Muscle of back (tissue), 11 donors: Measurements from ENCODE around the gene TMTC1. TPM values are rescaled to one million over a fixed set of nuclear protein-coding genes. Genes with fewer than 3 reads are reported as not detected.

Source experiments
- DNase-seq, 3 donors: peaks; one replicate each; pipeline versions ENCODE4 v3.0.0 to v3.0.0-alpha.2; 2013
- polyA plus RNA-seq, 10 donors: library from polyadenylated mRNA; unstranded; fragments of 120-200 nt; gene quantifications; one replicate each; pipeline ENCODE4 v1.2.1, GENCODE V29; 2013; ENCODE audit not compliant: insufficient read length in 10 of 10

TMTC1 gene
- polyA plus RNA-seq, 10 donors, result 18.8 to 64.4 (median 36.6) TPM

DNA sequence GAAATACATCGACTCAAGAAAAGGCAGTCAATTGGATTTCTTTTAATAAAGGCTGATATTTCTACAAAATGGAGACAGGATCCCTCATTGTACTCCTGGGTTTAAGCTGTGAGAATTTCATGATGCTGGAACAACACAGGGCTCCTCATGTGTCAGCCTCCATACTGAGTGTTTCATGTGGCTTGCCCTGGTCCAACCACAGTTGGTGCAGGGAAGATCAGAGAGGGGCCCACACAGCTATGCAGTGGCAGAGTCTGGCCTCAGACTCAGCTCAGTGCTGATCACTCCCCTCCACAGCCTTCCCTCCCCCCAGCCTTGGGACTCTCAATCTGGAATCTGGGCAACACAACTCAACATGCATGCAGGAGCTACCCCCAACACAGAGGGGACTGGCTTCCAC is 163.7 kb downstream of the TMTC1 start:
- no peak for DNase-seq

DNA sequence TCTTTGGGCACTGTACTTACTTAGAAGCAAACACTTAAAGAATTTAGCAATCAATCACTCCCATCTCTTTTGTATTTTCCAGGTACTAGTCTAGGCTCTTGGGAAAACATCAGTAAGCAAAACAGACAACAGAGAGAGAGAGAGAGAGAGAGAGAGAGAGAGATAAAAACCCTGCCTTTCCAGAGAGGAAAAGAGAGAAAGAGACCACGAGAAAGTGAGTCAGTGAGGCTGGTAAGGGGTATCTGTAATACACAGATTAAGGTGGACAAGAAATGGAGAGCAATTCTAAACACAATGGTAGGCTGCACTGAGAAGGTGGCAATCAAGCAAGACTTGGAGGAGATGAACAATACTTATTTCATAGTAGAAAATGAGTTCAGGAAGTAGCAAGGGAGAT is 166.3 kb downstream of the TMTC1 start:
- DNase-seq, result no peak

DNA sequence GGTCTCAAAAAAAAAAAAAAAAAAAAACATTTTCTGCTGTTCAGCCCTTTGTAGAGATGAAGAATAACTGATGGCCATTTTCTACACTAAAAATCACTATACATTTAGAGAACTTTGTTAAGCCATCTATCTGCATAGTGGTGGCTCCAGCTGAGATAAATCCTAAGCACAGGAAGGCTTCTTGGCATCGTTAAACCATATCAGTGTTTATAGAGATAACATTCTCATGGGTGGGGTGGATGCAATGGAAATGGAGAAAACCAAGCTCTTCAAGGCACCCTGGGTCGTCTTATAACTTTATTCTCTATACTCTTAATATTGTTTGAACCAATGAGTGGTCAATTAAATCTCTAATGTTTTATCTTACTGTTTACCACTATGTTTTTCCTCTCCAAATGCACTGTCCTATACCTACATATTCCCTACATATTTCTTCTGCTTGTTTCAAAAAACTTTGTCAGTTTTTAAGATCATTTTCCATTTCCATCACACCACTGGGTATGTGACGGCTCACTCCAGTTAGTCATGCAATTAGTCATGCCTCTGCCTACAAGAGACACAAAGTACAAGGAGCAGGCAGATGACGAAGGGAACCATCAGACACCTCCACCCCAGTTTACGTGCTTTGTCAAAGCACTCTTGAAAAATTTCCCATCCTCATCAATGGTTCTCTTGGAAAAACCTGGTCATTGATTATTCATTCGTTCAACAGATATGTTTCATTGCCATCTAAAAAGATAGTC is 166.9 kb downstream of the TMTC1 start:
- no peak for DNase-seq

DNA sequence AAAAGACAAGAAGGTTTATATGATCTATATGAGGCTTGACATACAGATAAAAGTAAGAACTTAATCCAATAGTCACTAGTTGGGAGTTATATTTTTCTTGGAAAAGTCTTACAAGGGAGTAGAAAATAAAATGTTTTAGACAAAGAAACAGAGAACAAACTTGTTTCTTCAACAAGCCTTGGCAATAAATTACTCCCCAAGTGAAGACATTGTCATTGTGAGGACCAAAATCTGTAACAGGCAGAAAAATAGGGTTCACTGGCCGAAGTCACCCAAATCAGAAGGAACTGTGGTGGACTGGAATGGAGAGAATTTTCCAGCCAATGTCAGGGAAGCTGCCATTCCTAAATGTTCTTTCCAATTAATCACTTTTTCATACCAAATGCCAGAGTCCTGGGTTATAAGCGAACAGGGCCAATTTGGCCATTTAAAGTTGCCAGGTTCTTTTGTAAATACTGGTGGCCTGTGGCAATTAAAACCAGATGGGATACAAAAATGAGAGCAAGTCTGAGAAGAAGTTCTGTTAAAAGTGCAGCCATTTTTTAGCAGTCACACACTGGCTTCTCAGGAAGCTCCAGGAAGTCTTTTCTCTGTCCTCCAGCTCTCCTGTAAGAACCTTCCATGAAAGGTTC is 168.9 kb downstream of the TMTC1 start:
- DNase-seq, result no peak

DNA sequence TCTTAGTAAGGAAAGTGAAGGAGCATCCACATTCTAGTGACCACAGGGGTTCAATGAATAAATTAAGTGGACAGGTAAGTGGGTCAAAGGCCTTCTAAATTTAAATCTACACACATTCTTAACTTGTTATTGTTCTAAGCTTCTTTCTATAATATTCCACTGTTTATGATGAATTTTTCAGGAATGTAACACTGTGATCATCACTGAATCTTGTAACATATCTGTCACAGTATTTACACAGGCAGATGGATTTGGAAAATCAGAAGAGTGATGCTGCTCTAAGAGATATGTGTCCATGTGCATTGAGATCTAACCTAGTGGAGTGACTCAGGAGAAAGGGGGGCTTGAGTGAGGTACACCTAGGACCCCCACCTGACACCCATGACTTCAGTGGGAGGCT is 170.8 kb downstream of the TMTC1 start:
- DNase-seq, result no peak

DNA sequence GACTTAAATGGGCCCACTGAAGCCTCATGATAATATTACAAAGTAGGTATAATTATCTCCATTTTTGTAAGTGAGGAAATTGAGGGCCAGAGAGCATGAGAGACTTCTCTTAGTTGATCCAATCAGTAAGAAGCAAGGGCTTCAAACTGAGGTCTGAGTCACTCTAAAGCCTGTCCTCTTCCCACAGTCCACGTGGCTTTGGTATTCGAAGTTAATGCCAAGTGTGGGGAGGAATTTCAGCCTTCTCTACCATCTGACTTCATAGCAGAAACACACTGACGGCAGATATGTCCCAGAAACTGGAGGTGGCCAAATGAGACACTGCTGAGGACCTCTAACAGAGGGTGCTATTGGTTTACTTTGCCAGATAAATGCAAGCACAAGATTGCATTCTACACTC is 171.8 kb downstream of the TMTC1 start:
- peak in 1 of 3 donors; percentile 31 for DNase-seq

DNA sequence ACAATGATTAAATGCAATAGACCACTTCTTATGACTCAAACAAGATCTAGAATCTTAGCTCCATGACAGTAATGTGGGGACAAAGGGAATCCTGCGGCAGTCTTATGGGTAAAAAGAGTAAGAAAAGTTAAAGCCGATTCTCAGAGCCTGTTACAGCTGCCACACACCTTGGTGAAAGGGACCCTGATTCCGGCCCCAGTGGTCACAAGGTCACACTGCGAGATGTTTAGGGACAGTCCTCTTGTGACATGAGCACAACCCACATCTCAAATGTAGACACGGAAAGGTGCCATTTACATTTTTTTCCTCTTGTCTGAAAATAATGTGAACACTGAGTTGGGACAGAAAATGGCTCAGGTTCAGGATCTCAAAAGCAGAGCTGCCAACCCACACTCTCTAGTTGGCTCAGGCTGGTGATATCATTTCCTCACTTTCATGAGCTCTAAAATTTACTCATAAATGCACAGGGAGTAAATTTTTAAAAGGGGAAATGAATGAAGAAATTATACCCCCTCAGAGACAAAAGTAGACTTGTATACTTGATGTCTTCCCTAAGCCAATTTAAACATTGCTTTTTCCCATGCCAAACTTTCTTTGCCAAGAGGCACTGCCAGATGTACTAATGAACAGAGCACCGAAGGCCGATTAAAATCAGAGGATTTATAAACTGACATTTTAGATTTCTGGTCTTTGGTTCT is 173.1 kb downstream of the TMTC1 start:
- DNase-seq, result no peak

DNA sequence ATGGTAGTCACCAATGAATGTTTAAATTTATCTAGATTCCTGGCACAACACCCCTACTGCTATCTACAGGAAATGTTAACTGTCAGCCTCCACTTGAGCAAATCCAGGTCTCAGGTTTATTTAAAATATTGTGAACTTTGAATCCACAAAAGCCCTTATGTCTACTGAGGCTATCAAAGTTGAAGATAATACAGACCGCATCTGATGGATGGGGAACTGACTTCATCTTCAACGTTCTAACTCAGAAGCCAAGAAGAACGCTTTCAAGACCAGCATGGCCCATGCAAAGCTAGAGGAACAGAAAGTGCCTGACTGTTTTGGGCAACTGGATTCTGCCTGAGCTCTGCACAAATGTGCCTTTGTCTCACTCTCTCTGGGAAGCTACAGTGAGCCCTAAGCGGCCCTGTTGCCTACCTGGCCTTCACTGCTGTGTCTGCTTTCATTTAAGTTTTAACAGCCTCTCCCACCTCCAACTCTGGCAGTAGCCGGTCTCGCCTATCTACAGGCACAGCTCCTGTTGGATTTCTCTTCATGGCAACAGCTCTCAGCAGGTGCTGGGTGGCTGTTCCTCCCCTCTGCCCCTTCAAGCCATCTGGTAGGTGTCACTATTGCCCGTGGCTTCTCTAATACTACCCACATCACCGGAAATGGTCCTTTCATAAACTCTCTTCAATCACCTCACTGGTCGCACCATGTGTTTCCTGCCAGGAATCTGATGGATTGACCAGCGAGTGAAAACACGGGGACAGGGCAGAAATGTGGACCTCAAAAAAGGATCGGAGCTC is 174.1 kb downstream of the TMTC1 start:
- DNase-seq, result no peak

DNA sequence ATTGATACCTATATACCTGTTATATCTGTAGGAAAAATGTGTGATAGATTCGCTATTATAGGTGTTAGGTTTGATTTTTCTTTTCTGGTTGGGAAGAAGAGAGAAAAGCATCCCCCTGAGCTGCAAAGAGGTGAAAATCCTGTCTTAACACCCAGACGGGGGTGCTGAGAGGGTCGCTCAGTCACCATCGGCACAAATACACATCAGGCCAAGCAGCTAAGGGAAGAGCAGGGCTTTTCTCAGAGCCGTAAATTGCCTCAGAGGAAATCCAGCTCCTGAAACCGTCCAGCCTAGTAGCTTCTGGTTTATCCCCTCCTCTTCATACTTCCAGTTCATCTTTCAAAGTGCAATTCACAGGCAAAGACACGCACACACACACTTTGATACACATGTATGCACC is 175.2 kb downstream of the TMTC1 start:
- no peak for DNase-seq

DNA sequence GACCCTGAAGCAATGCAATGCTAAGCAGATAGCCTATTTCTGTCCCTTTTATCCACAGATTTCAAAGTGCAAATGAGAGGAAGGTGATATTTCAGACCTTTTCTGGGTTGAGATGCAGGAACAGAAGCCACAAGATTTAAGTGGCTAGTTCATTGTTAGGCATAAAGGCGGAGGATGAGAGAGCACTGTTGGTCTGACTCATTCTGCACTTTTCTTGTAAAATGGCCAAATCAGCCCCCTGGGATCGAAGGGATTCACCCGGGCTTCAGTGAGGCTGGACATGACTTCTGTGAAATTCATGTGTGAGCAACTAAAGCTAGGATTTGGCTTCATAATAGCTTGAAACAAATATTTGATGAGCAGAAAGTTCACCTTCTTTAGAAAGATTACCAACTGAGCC is 184.4 kb downstream of the TMTC1 start:
- no peak for DNase-seq

DNA sequence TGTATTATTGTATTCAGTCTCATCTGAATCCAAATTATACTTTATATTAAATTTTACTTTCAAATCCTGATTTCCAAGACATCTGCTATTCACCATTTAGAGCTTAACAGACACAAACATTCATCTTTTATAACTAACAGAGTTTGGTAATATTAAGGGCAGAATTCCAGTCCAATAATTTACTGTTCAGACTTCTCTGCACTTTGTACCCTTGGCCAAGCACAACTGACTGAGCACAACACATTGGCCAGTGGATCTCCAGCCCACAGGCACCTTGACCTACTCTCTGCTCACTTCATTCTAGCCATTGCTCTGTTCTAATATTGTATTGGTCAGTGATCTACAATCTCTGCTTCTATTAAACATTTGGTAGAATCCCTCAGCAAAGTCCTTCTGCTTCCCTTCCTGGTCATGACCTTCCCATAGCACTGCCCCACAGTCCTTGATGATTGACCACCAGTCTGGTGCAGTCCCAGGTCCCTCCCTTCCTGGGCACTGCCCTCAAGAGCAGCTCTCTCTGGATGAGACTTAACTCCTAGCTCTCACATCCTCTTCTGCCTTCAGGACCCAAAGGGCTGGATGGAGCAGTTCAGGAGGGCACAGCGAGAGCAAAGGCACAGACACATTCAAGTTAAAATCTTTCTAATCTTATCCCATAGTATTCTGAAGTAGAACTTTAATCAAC is 188.5 kb downstream of the TMTC1 start:
- no peak for DNase-seq

DNA sequence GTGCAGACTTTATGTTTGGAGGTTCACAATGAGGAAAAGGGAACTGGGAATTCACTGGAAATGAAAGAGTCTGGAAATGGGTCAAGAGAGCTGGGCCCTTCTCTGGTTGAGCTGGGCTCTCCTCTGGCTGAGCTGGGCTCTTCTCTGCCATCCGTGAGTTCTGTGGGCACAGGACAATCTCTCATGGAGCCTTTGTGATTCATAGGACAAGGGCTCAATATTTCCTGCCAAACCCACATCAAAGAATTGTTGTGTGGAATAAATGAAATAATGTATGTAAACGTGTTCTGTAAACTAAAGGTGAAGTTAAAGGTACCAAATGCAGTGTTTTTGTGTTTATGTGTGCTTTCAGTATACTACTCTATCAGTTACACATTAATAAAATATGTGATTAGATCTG is 190.7 kb downstream of the TMTC1 start:
- DNase-seq, result no peak

DNA sequence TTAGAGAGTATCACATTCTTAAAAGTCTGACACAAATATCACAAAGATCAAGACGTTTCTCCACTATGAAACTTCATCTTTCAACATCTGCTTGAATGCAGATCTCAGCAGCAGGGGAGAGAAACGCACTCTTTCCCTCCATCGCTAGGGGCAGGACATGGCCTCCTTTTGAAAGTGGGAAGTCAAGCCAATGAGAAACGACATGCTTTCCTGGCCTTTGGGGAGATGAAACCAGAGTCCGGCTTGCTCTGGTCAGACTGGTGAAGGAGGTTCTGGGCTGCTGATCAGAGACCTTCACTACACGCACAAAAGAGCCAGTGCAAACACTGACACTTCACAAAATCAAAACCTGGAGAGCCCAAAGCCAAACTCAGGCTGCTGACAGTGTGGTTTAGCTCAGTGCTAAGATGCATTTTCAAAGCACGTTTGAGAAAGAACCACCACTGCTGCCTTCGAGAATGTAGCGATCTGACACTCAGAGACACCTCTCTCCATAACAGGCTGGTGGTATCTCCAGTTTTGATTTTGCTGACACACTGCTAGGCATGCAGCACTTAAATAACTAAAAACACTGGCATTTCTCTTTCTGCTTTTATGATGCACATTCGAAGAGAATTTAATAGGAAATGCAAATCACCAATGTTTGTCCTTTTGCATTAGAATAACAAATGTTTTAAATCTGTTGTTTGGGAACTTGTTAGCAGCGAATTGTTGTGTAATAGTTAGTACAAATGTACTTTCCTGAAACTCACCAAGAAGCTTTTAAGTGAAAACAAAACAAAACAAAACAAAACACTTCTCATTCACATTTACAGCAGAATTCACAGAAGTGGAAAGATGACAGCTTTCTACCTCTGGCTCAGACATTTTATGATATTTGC is 192.4 kb downstream of the TMTC1 start:
- peak; percentile 20 to 75 (median 40) for DNase-seq

DNA sequence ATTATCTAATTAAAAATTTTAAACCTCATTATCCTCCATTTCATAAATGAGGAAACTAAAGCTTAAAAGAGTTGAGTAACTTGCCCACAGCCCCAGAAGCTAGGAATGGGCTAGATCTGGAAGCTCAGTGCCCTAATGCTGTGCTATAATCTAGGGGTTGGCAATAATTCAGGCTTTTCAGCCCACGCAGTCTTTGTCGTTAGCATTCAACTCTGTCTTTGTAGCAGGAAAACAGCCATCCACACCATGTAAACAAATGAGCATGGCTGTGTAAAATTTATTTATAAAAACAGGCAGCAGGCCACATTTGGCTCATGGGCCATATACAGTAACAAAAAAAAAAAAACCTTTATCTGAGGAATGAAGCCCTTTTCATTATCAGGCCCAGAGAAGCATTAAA is 193.9 kb downstream of the TMTC1 start:
- DNase-seq, result no peak

DNA sequence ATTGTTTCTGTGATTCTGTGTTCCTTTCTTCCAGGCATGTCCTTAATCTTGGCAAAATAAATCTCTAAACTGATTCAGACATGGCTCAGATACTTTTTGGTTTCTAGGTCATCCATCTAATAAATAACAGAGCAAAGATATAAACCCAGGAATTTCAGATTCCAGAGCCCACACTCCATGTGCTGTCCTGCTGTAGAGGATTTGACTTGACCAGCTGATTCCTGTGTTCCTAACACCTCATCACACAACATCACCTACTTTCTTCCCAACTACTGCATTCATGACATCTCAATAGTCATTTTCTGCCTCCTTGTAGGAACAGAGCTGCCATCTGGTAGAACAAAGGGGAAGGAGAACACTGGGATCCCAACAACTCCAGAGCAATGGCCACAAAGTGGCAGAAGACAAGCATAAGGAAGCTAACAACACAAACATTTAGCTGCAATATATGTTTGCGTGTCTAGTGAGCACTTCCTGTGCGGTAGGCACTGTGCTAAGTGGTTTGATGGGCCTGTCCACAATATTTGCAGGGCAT is 194.4 kb downstream of the TMTC1 start:
- DNase-seq, result no peak

DNA sequence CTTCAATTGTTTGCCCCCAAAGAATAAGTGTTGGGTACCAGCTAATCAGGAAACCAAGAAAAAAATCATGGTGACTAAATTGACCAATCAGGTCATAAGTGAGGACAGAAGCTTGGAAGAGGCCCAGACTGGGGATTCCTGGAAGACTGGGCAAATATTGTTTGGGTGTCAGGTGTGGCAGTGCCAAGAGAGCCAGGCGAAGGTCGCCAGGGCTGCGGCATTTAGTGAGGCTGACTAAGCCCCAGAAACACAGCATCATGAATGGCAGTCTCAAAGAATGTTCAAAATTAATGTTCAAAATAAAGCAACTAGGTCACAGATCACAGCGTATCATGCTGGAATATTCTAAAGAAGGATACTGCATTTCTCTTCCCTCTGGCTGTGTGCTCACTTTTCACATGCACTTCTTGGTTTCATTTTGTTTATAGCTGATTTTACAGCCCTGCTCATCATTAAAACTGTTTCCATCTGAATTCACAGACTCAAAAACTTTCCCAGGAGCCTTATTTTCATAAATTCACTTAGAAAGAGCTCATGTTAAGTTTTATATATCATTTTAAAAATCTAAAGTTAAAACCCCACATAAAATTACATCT is 201.0 kb downstream of the TMTC1 start:
- DNase-seq, result no peak

DNA sequence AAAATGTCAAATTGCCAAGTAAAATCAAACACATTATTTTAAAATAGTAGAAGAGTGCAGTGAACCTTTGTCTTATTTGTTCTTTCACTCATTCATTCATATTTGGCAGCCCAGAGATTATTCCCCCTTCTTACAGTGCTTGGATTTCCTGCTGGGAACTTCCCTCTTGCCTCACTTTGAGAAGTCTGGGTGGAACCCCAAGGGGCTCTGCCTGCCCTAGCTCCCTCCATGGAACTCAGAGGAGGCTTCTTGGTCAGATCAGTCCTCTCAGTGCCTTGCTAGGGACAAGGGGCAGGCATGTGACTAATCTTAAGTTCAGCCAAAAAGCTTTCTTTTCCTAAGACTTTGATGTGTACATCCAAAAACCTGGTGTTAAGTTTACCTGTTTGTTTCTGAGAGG is 201.6 kb downstream of the TMTC1 start:
- DNase-seq, result no peak

DNA sequence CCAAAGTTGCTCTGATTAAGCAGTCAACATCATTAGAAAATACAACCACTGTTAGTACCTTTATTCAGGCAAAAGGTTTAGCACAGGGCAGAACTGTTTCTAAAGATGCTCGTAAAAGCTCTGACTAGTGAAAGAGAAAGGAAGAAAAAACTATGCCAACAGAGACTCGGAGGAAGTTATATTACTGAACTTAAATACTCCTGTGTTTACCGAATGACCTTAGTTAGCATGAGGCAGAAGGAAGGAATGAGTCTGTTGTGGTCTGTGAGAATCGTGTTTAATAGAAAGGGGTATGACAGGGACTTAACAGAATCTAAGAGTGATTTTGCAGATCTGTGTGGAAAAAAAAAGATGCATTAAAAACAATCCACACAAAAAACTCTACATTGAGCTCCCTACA is 202.1 kb downstream of the TMTC1 start:
- DNase-seq, result no peak

DNA sequence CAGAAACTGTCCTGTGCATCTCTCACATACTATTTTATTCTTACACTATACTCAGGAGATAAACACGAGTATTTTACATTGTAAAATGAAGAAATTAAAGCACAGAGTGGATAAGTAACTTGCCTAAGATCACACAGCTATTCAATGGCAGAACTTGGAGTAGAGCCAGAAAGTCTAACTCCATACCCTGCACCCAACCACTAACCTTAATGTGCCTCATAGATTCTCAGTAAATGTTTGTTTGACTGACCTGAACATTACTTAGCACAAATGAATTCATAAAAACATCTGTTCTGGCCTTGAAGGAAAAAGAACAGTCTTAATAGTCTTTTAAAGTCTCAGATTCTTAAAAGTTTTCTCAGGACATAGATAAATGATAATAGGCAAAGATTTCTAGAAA is 202.8 kb downstream of the TMTC1 start:
- DNase-seq, result no peak

DNA sequence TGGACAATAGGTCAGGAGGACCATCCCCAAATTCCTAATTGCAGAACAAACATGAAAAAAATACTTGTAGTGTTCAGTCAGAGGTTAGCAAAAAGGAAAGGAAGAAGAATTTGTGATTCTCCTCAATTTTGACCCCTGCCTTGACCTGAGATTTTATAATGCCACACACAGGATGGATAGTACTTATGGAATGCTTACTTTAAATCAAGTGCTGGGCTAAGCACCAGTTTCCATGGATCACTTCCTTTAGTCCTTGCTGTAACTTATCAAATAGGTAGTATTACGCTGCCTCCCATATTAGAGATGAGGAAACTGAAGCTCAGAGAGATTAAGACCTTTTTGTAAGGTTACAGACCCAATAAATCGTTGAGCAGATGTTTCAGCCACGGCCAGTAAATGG is 205.0 kb downstream of the TMTC1 start:
- DNase-seq, result no peak
